NB4 (cell line): ENCODE results near the gene ZRANB3.

ENCODE experiments used
- MYC ChIP-seq: IDR thresholded peaks from 2 replicates; pipeline ENCODE4 v1.6.1; 2011; ENCODE audit warnings: low read depth, low read length
- POLR2A ChIP-seq: IDR thresholded peaks from 2 replicates; pipeline ENCODE4 v1.6.1; 2011; ENCODE audit warnings: mild to moderate bottlenecking; ENCODE audit not compliant: insufficient read length; ENCODE audit errors: extremely low read depth
- TF ChIP-seq, protein P1 (sequence below): IDR thresholded peaks from one replicate; pipeline ENCODE4 v1.5.1; 2012; ENCODE audit warnings: low read depth, low read length

DNA sequence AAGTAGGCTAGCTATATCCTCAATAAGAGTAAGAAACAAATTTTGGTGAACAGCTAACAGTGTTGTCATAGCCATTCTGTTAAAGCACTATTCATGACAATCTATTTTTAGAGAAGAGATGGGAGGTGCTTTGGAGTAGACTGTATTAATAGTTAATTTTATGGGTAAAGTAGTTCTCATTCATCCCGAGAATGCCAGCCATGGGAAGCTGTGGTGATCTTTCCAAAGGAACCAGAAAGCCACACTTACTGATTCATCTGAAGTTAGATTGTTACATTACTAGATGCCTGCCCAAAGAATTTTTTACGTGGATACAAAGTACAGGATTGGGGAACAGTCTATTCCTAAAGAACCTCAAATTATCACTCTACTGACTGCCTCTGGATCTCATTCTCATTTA lies 74.6 kb downstream of the ZRANB3 start:
- TF ChIP-seq, protein P1, sequence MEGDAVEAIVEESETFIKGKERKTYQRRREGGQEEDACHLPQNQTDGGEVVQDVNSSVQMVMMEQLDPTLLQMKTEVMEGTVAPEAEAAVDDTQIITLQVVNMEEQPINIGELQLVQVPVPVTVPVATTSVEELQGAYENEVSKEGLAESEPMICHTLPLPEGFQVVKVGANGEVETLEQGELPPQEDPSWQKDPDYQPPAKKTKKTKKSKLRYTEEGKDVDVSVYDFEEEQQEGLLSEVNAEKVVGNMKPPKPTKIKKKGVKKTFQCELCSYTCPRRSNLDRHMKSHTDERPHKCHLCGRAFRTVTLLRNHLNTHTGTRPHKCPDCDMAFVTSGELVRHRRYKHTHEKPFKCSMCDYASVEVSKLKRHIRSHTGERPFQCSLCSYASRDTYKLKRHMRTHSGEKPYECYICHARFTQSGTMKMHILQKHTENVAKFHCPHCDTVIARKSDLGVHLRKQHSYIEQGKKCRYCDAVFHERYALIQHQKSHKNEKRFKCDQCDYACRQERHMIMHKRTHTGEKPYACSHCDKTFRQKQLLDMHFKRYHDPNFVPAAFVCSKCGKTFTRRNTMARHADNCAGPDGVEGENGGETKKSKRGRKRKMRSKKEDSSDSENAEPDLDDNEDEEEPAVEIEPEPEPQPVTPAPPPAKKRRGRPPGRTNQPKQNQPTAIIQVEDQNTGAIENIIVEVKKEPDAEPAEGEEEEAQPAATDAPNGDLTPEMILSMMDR = no peak
- TF ChIP-seq POLR2A (no peak), MYC (no peak)
